ENCODE results near the gene ZYX. TPM values are rescaled to one million over a fixed set of nuclear protein-coding genes. Genes with fewer than 3 reads are reported as not detected.

The ZYX gene
- total and polyA plus RNA-seq, 2 donors (not counting 1 experiment from before 2014, with no cell fraction given) = 32.3 to 53.8 TPM

DNA sequence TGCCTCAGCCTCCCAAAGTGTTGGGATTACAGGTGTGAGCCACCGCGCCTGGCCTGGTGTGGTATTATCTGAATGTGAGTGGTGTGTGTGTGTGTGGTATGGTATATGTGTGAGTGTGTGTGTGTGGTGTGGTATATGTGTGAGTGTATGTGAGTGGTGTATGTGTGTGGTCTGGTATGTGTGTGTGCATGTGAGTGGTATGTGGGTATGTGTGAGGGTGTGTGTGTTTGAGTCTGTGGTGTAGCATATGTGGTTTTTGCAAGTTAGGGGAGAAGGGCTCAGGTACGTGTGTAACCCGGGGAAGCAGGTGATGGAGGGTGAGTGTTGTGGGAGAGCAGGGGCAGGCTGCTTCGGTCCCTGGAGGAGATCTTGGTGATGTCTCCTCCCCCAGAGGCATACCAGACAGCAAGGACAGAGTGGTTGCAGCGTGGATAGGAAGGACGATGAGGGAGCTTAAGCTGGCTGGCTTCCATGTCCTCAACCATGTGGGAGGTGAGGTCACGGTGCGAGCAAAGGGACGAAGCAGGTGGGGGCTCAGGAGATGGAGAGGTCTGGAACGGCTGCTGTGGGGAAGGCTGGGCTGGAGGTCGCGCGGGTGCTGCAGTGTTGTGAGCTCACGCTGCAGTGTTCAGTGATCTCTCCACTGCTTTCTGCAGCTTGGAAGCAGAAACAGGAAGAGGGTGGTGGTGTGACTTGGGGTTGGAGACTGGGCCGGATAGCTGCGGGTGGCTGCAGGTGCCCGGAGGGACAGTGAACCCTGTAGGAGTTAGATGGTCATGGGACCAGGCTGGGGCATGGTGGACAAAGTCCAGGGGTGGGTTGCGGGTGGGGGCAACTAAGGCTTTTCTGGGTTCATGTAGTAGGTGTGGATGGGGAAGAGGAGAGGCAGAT is 5.0 kb downstream of the ZYX start:
- H3K4me3 ChIP-seq (ENCODE audit: control extremely low read depth in 1 of 5, extremely low read depth in 1 of 5, insufficient read depth in 1 of 5, low read depth in 2 of 5, low read length in 4 of 5) = no peak overlapping the region

More for the DNA sequence above, 5.0 kb downstream of the ZYX start:
- peaks cover 34 to 50% of the 10 kb centered on the region in 2 donors for H3K4me1 ChIP-seq (ENCODE audit: control insufficient read depth in 2 of 2, insufficient read depth in 2 of 2, low read length in 2 of 2)
- peaks cover 0 to 13% of the 10 kb centered on the region in 2 experiments for H3K36me3 ChIP-seq (replicated peaks in 1 of 2; ENCODE audit: control extremely low read depth in 1 of 2, control insufficient read depth in 1 of 2, extremely low read depth in 1 of 2, insufficient read depth in 2 of 2, low read length in 1 of 2)
- no peaks in the 10 kb centered on the region for H3K27me3 ChIP-seq (replicated peaks in 1 of 4; ENCODE audit: control extremely low read depth in 1 of 4, control insufficient read depth in 3 of 4, insufficient read depth in 4 of 4, low read length in 3 of 4)
- peak; percentile 36 for DNase-seq
- H3K4me2 ChIP-seq (replicated peaks; ENCODE audit: low read depth, low read length, poor library complexity, severe bottlenecking) = peak overlapping the region; percentile 59
- H2AFZ ChIP-seq (ENCODE audit: insufficient read depth, low read depth, low read length, poor library complexity, severe bottlenecking) = peak overlapping the region; percentile 54
- no peaks in the 10 kb centered on the region for H3K9me3 ChIP-seq (ENCODE audit: control extremely low read depth in 1 of 3, control insufficient read depth in 2 of 3, insufficient read depth in 1 of 3, low read length in 2 of 3)
- no peak overlapping the region for H3K27ac ChIP-seq (ENCODE audit: low read length in 2 of 2)
- H3K79me2 ChIP-seq (ENCODE audit: control insufficient read depth, insufficient read depth, low read length) = peaks cover 4% of the 10 kb centered on the region
- Mint-ChIP-seq H3K27me3 (no peaks in the 10 kb centered on the region), H3K4me1 (peaks cover 2% of the 10 kb centered on the region), H3K9me3 (ENCODE audit: insufficient read depth) (no peaks in the 10 kb centered on the region), H3K27ac (no peak overlapping the region), H3K4me3 (no peak overlapping the region)
- ChIA-PET POLR2A (no interaction called here), CTCF (interaction anchor here (0.7 to 1.3 kb wide), 4 partner anchors 91 to 285 kb away, joined by 3 to 6 read pairs (median 5); no protein-coding TSS in a partner anchor)
- 16% methylated on average over 19 of the region's 19 CpGs for WGBS (ENCODE audit: insufficient coverage)
- no peak overlapping the region for H3K9ac ChIP-seq (ENCODE audit: low read length)
- intact Hi-C loops (cut with micrococcal nuclease) = no loop called here
- no peaks in the 10 kb centered on the region for H4K20me1 ChIP-seq (ENCODE audit: control insufficient read depth, insufficient read depth, low read length, poor library complexity, severe bottlenecking)
- no peak for ATAC-seq (ENCODE audit: low read depth)
- TF ChIP-seq EZH2 (IDR thresholded peaks at IDR 0.05; ENCODE audit: borderline replicate concordance, insufficient read depth, low read depth, low read length, poor library complexity, severe bottlenecking) = no peak
- TF ChIP-seq, protein P1, sequence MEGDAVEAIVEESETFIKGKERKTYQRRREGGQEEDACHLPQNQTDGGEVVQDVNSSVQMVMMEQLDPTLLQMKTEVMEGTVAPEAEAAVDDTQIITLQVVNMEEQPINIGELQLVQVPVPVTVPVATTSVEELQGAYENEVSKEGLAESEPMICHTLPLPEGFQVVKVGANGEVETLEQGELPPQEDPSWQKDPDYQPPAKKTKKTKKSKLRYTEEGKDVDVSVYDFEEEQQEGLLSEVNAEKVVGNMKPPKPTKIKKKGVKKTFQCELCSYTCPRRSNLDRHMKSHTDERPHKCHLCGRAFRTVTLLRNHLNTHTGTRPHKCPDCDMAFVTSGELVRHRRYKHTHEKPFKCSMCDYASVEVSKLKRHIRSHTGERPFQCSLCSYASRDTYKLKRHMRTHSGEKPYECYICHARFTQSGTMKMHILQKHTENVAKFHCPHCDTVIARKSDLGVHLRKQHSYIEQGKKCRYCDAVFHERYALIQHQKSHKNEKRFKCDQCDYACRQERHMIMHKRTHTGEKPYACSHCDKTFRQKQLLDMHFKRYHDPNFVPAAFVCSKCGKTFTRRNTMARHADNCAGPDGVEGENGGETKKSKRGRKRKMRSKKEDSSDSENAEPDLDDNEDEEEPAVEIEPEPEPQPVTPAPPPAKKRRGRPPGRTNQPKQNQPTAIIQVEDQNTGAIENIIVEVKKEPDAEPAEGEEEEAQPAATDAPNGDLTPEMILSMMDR (IDR thresholded peaks at IDR 0.05) = no peak
